ENCODE results near the gene LRRC8B.
A peak's percentile ranks its signal among the peaks of the same experiment; 100 is the strongest.
"Not testable (repeated sequence)": the region's sequence is repeated elsewhere in the genome, so short reads cannot be mapped to it uniquely, and the experiment has no call there.

The LRRC8B gene

DNA sequence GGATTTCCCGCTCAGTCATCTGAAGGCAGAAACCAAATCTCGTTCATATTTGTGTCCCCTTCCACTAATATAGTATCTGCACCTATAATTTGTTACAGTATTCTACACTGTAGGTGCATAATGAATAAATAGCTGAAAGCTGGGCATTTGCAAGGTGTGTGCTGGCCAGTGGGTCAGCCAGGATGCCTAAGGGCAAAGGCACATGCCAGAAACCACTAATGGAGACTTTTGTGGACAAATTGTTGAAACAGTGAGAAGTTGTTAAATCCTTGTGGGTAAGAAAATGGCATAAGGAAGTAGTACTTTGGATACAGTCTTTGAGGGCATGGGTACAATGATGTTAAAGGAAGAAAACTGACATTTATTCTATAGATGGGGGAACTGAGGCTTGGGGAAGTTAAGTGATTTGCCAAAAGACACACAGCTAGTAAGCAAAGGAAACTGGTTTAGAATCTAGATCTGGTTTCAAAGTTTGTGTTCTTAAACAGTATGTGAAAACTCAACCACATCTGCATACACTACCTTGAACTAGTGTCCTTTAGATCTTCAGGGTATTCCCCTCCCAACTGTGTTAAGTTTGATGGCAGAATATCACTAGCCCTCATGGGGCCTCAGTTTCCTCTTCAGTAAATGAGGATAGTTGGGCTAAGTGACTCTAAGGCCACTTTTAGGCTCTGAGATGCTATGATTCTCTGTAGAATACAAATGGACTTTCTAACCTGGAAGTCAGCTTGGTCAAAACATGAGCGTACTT lies 81.8 kb downstream of the LRRC8B start:
- no peak for DNase-seq (ENCODE audit: low read depth in 3 of 3, low spot score in 1 of 3)

GRCh38 chr1:89607156-89607555 lies 82.5 kb downstream of the LRRC8B start:
- peak in 1 of 3 donors; percentile 21 for DNase-seq (ENCODE audit: low read depth in 3 of 3, low spot score in 1 of 3)

DNA sequence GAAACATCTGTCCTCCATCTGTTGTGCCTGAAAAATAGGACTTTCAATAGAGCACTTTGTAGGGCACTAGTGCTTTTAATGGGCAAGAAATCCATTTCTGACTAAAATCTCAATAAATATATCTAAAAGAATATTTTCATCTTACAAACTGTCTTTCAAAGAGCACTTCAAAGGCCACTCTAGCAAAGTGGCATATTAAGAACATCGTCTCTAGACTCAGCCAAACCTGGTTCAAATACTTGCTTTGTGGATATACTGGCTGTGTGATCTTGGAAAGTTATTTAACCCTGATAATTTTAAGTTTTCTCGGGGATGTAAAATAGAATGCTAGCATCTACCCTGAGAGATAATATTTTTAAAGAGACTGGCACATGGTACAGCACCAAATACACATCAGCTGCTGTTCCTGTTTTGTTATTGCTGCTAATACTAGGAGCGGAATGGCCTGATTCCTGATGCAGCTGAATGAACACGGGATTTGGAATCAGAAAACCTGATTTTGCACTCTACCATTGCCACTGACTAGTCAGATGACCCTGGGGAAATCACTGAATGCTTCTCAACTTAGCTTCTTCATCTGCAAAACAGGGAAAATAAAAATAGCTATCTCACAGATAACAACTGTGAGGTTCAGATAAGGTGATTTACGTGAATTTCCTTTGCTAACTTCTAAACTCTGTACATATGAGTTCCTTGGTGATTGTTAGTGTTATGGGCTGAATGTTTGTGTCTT lies 83.1 kb downstream of the LRRC8B start:
- DNase-seq (ENCODE audit: low read depth in 3 of 3, low spot score in 1 of 3): no peak

GRCh38 chr1:89608319-89608983 lies 83.8 kb downstream of the LRRC8B start:
- DNase-seq (ENCODE audit: low read depth in 3 of 3, low spot score in 1 of 3): peak in 2 of 3 donors; percentile 22 to 37

- DNase-seq (ENCODE audit: low read depth in 3 of 3, low spot score in 1 of 3): peak in 1 of 3 donors; percentile 34
These were observed 84.5 kb downstream of the LRRC8B start for GRCh38 chr1:89608984-89609725.

DNA sequence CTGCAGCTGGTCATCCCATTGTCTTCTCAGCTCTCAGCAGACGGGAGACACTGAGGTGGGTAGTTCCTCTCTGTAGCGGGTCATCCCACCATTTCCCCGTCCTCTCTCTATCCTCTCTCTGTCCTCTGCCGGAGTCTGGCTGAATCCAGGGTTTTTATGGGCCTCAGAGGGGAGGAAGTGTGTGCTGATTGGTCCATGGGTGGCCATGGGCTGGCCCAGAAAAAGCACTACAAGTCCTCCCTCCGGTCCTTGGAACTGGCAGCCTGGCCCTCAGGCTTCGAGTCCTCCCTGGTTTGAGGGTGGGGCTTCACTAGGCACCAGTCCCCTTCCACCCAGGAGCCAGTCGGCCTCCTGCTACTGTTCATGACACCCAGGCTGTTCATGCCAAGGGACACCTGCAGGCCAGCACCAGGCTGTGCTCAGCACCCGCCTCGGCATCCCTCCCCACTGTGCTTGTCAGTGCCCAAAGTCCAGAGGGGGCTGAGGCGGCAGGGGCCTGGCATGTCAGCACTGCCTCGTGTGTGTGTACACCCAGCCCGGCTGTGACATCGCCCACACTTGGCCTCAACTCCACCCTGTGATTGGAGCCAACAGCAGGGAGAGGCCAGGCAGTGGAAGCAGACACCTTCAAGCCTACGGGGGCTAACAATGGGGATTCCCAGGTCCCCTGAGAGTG lies 85.3 kb downstream of the LRRC8B start:
- no peak for DNase-seq (ENCODE audit: low read depth in 3 of 3, low spot score in 1 of 3)

DNA sequence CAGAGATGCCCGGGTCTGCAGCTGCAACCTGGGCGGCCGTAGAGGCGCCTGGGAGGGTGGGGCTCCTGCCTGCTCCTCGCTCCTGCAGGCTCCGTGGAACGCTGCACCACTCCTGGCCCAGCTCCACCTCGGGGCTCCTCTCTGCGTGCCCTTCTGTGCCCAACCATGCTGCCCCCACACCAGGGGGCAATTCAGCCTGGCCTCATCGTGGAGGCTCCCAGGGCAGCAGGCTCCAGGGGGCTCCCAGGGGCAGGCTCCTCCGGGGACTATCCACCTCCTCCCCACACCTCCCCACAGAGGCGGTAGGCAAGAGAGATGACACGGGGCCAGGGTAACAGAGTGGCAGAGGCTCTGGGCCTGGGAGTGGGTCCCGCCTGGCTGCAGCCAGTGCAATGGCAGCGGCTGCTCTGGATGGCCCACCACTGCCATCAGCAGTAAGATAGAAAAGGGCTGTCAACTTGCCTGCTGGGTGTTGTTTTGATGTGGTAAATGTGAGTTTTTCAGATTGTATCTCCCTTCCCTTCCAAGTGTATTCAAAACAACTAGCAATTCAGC lies 85.9 kb downstream of the LRRC8B start:
- DNase-seq (ENCODE audit: low read depth in 3 of 3, low spot score in 1 of 3): no peak

DNA sequence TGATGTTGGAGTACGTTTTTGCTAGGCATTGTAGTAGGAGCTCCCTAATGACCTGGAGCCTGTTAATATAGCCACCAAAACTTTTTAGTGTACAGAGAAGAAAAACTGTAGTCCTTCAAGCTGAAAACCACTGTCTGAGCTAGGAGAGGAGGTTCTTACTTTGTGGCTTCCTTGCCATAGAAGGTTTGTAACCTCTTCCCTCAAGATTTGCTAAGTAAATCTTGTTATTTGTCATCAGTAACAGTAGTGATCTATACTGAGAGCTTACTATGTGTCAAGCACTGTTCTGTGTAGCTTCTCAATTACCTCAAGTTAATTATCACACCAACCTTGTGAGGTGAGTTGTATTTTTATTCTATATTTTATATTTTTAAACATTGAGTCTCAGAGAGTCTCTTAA lies 87.1 kb downstream of the LRRC8B start:
- no peak for DNase-seq (ENCODE audit: low read depth in 3 of 3, low spot score in 1 of 3)

- DNase-seq (ENCODE audit: low read depth in 3 of 3, low spot score in 1 of 3): no peak
These were observed 89.3 kb downstream of the LRRC8B start for GRCh38 chr1:89613928-89614327.

DNA sequence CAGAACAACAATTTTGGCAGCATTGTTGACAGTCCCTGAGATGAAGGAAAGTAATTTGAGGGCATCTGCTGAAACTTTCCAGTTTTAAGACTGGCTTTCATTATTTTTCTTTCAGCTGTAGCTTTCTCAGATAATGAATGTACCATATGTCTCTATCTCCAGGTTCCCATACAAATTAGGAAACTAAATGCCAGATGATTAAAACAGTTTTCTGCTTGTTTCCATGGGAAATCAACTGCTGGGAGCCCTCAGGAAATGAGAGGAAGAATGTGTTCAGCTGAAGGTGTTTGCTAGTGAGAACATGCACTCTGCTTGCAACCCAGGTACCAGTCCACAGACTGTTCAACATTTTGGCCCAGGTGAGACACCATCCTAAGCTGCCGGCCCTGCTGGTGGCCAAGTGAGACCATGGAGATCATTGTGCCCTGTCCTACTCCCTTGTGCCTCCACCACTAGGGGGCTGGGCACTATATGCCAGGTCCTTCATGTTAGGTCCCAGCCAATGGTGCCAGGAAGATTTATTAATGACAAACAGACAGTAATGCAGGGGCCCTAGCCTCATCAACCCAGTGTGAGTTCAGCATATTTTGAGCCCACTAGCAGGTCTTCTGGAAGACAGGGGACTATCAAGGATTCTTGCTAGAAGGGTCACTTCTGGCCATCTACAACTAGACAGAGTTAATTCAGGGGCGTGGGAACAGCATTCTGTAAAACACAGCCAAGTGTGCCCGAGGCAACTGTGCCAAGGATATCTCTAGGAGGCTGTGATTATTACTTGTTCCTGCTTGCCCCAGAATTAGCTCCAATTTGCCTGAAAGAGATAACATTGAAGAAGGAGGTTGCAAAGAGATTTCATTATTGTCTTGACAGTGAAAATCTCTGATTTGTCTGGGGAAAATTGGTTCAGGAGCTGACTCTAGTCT lies 91.3 kb downstream of the LRRC8B start:
- no peak for DNase-seq (ENCODE audit: low read depth in 3 of 3, low spot score in 1 of 3)

DNA sequence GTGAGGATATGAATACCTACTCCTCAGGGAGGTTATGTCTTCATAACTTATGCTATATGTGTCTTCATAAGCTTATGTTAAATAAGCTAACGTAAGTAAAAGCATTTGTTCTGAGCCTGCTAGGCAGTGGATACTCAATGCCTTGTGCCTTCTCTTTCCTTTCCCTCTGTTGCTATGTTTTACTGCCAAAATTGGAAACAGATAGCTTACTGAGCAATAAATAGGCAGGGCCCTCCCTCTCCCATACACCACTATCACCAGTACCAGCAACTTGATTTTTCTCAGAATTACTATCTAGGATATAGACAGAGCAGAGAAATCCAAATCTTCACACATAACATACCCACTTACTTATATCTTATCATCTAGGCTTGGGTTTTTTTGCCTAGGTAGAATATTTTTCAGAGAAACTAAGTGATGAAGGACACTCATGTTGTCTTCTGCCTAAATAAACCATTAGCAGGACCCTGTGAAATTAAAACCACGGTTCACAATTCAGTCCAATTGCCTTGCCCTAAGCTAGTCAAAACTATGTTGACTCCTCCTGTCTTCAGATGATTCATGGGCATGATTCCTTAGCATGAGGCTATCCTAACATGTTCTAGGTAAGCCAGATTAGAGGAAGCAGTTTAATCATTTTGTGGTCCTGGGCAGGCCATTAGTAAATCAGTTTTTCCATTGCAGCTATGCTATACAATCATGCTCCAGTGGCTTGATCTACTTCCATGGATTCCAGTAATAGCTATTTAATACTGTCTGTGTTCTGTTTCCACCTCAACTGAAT lies 92.4 kb downstream of the LRRC8B start:
- no peak for DNase-seq (ENCODE audit: low read depth in 3 of 3, low spot score in 1 of 3)

DNA sequence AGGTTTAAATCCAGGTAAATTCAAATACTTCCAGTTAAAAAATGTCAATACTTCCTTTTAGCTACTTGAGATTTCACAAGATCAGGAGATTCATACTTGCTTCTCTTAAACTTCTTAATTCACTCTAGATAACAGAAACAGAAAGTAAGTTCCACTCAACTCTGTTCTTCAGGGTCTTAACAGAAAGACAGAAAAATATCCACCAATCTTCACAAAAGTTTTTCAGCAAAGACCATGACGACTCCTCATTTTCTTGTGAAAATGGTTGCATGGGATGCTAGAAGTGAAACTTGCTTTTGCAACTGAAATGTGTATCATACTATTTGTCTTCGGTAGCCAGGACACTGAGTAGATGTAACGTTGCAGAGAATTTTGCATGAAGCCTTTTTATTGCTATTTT lies 96.0 kb downstream of the LRRC8B start:
- DNase-seq (ENCODE audit: low read depth in 3 of 3, low spot score in 1 of 3): no peak

- DNase-seq (ENCODE audit: low read depth in 3 of 3, low spot score in 1 of 3): no peak
These were observed 98.3 kb downstream of the LRRC8B start for GRCh38 chr1:89622895-89623294.

DNA sequence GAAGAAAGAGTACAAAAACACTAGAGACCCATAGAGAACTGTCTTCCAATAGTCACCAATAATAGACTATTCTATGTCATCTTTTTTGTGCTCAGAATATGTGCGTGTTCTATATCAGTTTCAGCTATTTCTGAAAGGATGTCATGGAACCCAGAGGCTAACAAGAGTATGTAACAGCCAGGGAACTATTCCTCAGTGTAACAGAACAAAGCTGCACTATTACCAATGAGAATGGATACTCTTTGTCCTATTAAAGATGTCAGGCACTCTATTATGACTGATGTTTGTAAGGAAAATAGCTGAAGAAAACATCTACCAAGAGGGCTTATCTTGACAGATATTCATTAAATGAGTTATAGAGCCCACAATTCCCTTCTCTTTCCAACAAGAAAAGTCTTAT lies 99.7 kb downstream of the LRRC8B start:
- no peak for DNase-seq (ENCODE audit: low read depth in 3 of 3, low spot score in 1 of 3)

GRCh38 chr1:89624715-89625323 lies 100.2 kb downstream of the LRRC8B start:
- no peak for DNase-seq (ENCODE audit: low read depth in 3 of 3, low spot score in 1 of 3)

GRCh38 chr1:89627596-89627962 lies 103.0 kb downstream of the LRRC8B start:
- no peak for DNase-seq (ENCODE audit: low read depth in 3 of 3, low spot score in 1 of 3)

GRCh38 chr1:89629146-89629545 lies 104.5 kb downstream of the LRRC8B start:
- no peak for DNase-seq (ENCODE audit: low read depth in 3 of 3, low spot score in 1 of 3)

GRCh38 chr1:89629600-89629999 lies 105.0 kb downstream of the LRRC8B start:
- DNase-seq (ENCODE audit: low read depth in 3 of 3, low spot score in 1 of 3): not testable (repeated sequence)

All from stimulated activated CD4-positive, alpha-beta T cell treated with anti-CD3 and anti-CD28 coated beads, TNF-alpha, amount 100 ng/mL, for 1 hour (primary cell).